ENCODE measurements around the gene TTC39C.

Gene TTC39C

GRCh38 chr18:24089515-24090337 lies 75.2 kb downstream of the TTC39C start:
- DNase-seq, result no peak

GRCh38 chr18:24090876-24091275 lies 76.3 kb downstream of the TTC39C start:
- DNase-seq, result no peak

GRCh38 chr18:24094561-24094960 lies 80.0 kb downstream of the TTC39C start:
- DNase-seq, result no peak

GRCh38 chr18:24095976-24096375 lies 81.4 kb downstream of the TTC39C start:
- DNase-seq, result no peak

DNA sequence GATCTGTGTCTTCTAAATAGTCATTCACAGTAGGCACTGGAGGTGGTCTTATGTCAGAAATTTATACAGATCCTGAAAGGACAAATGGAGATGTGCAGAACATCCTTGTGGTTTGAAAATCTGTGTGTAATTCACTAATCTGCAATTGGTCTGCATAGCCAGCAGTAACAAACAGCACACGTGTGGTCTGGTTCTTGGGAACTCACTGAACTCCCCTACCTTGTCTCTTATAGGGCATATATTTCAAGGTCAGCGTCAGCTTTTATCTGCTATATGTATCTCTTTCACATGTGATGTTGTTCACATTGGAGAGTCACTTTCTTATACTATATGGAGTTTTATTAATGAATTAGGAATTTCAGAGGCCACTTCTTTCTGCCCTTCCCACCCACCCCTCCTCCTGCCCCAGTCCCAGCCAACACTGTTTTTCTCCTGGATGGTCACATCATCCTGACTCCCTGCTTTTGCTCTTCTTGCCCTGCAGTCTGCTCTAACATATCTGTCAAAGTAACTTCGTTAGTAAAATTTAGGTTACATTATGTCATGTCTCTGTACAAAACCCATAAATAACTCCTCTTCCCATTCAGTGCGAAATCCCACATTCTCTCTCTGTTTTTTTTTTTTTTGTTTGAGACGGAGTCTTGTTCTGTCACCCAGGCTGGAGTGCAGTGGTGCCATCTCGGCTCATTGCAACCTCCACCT lies 88.9 kb downstream of the TTC39C start:
- DNase-seq, result no peak

- no peak for DNase-seq
Measured at GRCh38 chr18:24104486-24104885, 89.9 kb downstream of the TTC39C start.

GRCh38 chr18:24108641-24109040 lies 94.1 kb downstream of the TTC39C start:
- no peak for DNase-seq

DNA sequence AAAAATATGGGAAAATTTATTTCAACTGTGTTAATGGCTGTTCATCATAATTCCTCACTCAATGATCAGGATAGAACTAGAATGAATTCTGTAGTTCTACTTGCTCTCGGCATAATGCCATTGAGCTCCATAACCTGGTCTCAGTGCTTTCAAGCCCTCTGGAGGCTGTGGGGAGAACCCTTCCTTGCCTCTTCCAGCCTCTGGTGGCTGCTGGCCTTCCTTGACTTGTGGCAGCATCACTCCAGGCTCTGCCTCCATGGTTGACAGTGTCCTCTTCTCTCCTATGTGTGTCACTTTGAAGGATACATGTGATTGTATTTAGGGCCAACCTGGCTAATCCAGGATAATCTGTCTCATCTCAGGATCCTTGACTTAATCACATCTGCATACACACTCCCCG lies 97.4 kb downstream of the TTC39C start:
- no peak for DNase-seq

- DNase-seq, result no peak
Measured at GRCh38 chr18:24112464-24112863, 97.9 kb downstream of the TTC39C start.

GRCh38 chr18:24112874-24113615 lies 98.5 kb downstream of the TTC39C start:
- DNase-seq, result no peak

DNA sequence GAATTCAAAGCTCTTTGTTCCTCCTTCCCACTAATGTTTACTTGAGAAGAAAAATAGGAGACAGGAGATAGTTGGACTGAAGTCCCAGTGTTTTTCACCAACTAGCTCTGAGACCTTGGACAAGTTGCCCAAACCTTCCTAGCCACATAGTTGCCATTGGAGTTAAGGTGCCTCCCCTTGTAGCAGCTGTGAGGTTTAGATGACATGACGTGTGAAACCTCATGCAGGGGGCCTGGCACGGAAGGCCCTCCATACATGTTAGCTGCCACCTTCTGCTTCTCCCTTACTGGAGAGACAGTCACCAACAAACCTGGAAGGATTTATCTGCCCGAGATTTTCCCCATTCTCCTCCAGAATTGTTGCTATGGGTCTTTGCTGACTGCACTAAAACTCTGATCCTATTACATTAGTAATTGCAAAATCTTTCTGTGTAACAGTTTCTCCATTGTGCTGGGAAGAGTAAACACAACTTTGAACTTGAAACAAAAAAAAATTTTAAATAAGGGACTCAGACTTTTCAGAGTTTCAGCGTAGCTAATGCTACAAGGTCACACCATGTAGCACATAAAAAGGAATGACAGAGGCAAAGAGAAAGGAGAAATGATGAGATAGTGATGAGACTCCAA lies 100.5 kb downstream of the TTC39C start:
- DNase-seq, result no peak

- no peak for DNase-seq
Measured at GRCh38 chr18:24115628-24116027, 101.1 kb downstream of the TTC39C start.

GRCh38 chr18:24118750-24119577 lies 104.4 kb downstream of the TTC39C start:
- DNase-seq, result peak; percentile 80

DNA sequence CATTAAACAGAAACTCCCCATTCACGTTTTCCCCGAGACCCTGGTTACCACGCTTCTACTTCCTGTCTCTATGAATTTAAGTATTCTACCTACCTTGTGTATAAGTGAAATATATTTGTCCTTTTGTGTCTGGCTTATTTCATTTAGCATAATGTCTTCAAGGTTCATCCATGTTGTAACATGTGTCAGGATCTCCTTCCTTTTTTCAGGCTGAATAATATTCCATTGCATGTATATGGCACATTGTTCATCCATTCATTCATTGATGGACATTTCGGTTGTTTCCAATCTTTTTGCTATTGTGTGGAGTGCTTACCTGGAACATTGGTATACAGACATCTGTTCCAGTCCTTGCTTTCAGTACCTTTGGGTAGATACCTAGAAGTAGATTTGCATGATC lies 106.1 kb downstream of the TTC39C start:
- no peak for DNase-seq

- DNase-seq, result no peak
Measured at GRCh38 chr18:24121625-24122024, 107.1 kb downstream of the TTC39C start.

DNA sequence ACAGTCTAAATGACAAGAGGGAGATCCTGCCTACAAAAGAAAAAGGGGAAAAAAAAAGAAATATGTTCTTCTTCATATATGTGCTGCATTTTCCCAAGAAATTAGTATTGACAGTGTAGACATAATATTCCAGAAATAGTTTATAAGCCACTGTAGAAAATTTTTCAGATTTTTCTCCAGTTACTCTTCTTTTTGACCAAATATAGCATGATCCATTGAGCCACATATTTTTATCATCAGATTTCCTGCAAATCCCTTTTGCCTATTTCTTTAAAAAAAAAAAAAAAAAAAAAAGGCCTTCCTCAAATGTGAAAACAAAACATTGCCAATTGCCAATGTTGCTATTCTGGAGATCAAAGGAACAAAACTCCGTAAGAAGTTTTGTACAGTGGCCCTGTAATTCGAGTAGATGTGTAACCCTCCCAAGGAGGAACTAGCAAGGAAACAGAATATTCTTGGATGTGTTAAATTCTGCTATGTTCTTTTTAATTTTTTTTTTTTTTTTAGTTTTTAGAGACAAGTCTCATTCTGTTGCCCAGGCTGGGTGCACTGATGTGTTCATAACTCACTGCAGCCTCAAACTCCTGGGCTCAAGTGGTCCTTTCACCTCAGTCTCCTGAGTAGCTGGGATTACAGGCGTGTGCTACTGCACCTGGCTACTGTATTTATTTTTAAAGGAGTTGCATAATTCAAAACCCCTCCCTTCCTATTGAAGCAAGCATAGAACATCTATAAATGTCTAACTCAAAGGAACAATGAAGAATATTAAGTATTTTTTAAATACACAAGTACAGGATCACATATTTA lies 111.8 kb downstream of the TTC39C start:
- DNase-seq, result peak; percentile 65

DNA sequence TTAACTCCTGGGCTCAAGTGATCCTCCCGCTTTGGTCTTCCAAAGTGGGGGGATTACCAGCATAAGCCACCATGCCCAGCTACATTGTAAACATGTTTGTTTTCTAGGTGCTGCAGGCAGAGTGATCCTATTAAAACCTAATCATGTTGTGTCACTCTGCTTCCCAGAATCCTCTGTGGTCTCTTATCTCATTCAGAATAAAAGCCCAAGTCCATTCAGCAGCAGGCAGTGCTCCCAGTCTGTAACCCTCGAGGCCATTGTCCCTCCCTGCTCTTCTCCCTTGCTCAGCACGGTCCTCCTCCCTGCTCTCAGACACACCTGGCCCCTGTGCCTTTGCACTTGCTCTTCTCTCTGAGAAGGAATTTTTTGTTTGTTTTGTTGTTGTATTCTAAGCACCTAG lies 113.2 kb downstream of the TTC39C start:
- DNase-seq, result no peak

DNA sequence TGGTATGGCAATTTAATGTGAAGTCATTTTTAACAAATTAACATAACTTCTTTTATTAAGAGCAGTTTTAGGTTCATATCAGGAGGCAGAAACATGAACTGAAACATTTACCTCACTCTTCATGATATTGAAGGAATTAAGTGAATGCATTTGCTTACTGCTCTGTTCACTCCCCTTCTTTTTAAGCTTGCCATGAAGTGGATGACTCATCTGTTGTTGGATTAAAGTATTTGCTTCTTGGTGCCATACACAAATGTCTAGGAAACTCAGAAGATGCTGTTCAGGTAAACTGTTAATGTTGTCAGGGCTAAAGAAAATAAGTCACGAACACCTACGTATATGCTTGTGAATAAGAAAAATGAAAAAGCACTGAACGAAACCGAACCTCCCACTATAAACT lies 114.1 kb downstream of the TTC39C start:
- no peak for DNase-seq

DNA sequence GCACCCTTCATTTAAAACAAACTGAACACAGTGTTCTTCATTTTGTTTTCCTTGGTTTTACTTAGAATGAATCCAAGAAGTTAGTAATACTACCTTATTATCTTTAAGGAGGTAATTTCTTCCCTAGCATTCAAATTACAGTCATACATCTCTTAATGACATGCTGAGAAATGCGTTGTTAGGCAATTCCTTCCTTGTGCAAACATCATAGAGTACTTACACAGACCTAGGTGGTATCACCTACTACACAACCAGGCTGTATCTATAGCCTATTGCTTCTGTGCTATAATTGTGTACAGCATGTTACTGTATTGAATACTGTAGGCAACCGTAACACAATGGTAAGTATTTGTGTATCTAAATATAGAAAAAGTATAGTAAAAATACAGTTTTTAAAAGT lies 115.9 kb downstream of the TTC39C start:
- no peak for DNase-seq

GRCh38 chr18:24136967-24137373 lies 122.4 kb downstream of the TTC39C start:
- DNase-seq, result no peak

DNA sequence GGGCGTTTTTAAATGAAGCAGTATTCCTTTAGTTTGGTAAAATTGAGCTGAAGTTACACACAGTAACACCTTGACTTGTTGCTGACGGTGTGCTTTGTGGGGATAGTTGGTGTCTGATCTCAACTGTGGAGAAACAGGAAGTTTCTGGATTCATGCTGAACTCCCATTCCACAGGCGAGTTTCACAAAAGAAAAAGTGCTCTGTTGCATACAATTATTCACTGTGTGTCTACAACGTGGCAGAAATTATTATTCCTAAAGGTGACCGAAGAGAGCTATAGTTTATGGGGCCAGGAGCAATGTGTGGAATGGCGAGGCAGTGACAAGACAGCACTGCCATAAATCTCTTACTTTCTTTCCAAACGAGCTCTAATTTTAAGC lies 123.8 kb downstream of the TTC39C start:
- DNase-seq, result no peak
